Measurements from ENCODE around the gene ZNF276. TPM values are rescaled to one million over a fixed set of nuclear protein-coding genes. Genes with fewer than 3 reads are reported as not detected.

ZNF276 gene
- total and polyA plus RNA-seq, 2 of the 8 experiments (the other 6 are each of a cell fraction or from before 2014, with no cell fraction given), result 6.4 to 9.3 TPM

GRCh38 chr16:89690392-89690901, 30.9 kb upstream of the ZNF276 start:
- peaks cover 0 to 11% of the 10 kb centered on the region in 2 experiments; a peak in 1 of 4 replicates for H3K79me2 ChIP-seq (ENCODE audit: control insufficient read depth in 1 of 2, insufficient read depth in 2 of 2, low read length in 2 of 2)
- peaks cover 11% of the 10 kb centered on the region for H3K79me1 ChIP-seq (ENCODE audit: low read depth, low read length)
- H2BK5ac ChIP-seq (ENCODE audit: low read depth, low read length), result no peak overlapping the region
- no peak overlapping the region for H4K8ac ChIP-seq (ENCODE audit: extremely low read depth, insufficient read depth, low read length)
- no peak overlapping the region for H3K4me2 ChIP-seq (ENCODE audit: insufficient read depth in 1 of 2, low read depth in 2 of 2, low read length in 2 of 2)
- no peak overlapping the region for H2BK12ac ChIP-seq (ENCODE audit: low read depth, low read length)
- no peak overlapping the region for H3K14ac ChIP-seq (ENCODE audit: insufficient read length)
- H2AFZ ChIP-seq (ENCODE audit: low read length), result no peak overlapping the region
- H3K9ac ChIP-seq (replicated peaks in 1 of 4; ENCODE audit: extremely low read depth in 1 of 4, low read depth in 3 of 4, low read length in 3 of 4), result no peak overlapping the region
- peaks cover 0 to 7% (median 2%) of the 10 kb centered on the region in 4 experiments; a peak in 4 of 7 replicates for H3K4me1 ChIP-seq (replicated peaks in 1 of 4; ENCODE audit: control insufficient read depth in 3 of 4, insufficient read depth in 4 of 4, low read length in 3 of 4)
- H3K23ac ChIP-seq (ENCODE audit: insufficient read length), result no peak overlapping the region
- ChIA-PET CTCF (ENCODE audit: partially characterized antibody) (no interaction called here), POLR2A (ENCODE audit: partially characterized antibody) (interaction anchor here (1.0 to 4.8 kb wide), 3 partner anchors 9 to 58 kb away, joined by 3 to 59 read pairs (median 5); partner anchors contain the start of gene SPATA2L)
- no peak overlapping the region for H2BK15ac ChIP-seq (ENCODE audit: low read length)
- H4K20me1 ChIP-seq (replicated peaks in 1 of 2; ENCODE audit: control insufficient read depth in 1 of 2, insufficient read depth in 2 of 2, low read length in 2 of 2), result peaks cover 0 to 20% of the 10 kb centered on the region in 2 experiments
- H3K27ac ChIP-seq (ENCODE audit: low read depth, low read length), result 0 out of 2 replicates have a peak overlapping the region, but pooled peaks have one; percentile 26
- no peak overlapping the region for H3K4me3 ChIP-seq (ENCODE audit: extremely low read depth in 1 of 4, insufficient read depth in 2 of 4, low read depth in 3 of 4, low read length in 4 of 4)
- FAIRE-seq, result no peak
- H3K23me2 ChIP-seq (ENCODE audit: low read depth, low read length), result peaks cover 6% of the 10 kb centered on the region; the same call in 1 of the 2 replicates
- H3K27me3 ChIP-seq (replicated peaks in 1 of 4; ENCODE audit: control insufficient read depth in 3 of 4, extremely low read depth in 1 of 4, insufficient read depth in 3 of 4, low read length in 3 of 4), result no peaks in the 10 kb centered on the region
- DNase-seq (ENCODE audit: low read depth in 1 of 2, low spot score in 2 of 2), result no peak
- H3K18ac ChIP-seq (ENCODE audit: extremely low read depth, low read length), result no peak overlapping the region
- WGBS, 2 experiments (ENCODE audit: extremely low coverage in 1 of 2, insufficient coverage in 1 of 2, insufficient read length in 1 of 2, insufficient replicate concordance in 2 of 2, low coverage in 1 of 2, low lambda C conversion rate in 2 of 2, missing lambda C conversion rate in 1 of 2), result 98% methylated on average over 16 of the region's 16 CpGs; no CpG with 5 or more reads in 1 of the 2 experiments
- no peak overlapping the region for H4K91ac ChIP-seq (replicated peaks; ENCODE audit: insufficient read length, low read length)
- peaks cover 5% of the 10 kb centered on the region in 2 experiments; a peak in 3 of 4 replicates for H3K9me3 ChIP-seq (ENCODE audit: insufficient read depth in 2 of 2, low read depth in 1 of 2, low read length in 1 of 2)
- H2BK120ac ChIP-seq (replicated peaks; ENCODE audit: low read depth, low read length), result no peak overlapping the region
- no peak overlapping the region for H3K56ac ChIP-seq (replicated peaks; ENCODE audit: insufficient read length, low read depth, low read length)
- H4K5ac ChIP-seq (ENCODE audit: insufficient read length, low read depth, low read length), result no peak overlapping the region
- no peak overlapping the region for H2AK5ac ChIP-seq (ENCODE audit: low read depth, low read length)
- H3K36me3 ChIP-seq (ENCODE audit: control insufficient read depth in 2 of 4, insufficient read depth in 4 of 4, low read length in 3 of 4), result peaks cover 3 to 28% (median 19%) of the 10 kb centered on the region in 4 experiments; a peak in 7 of 8 replicates
- H3K4ac ChIP-seq (replicated peaks; ENCODE audit: insufficient read length, low read depth, low read length), result no peak overlapping the region
- H2BK20ac ChIP-seq (ENCODE audit: low read length), result no peak overlapping the region
- no peak for TF ChIP-seq RFX5 (IDR thresholded peaks at IDR 0.05; ENCODE audit: borderline replicate concordance, low read depth, low read length)
- TF ChIP-seq JUN (IDR thresholded peaks at IDR 0.05; ENCODE audit: low read depth, low read length), result no peak
- no peak for TF ChIP-seq EP300 (IDR thresholded peaks at IDR 0.05; ENCODE audit: borderline replicate concordance in 1 of 2, low read depth in 2 of 2, low read length in 2 of 2)
- no peak for TF ChIP-seq CEBPB (IDR thresholded peaks at IDR 0.05; ENCODE audit: low read depth, low read length)
- no peak for TF ChIP-seq RBBP5 (IDR thresholded peaks at IDR 0.05; ENCODE audit: borderline replicate concordance, low read depth, low read length)
- TF ChIP-seq ZNF274 (IDR thresholded peaks at IDR 0.05; ENCODE audit: borderline replicate concordance, extremely low read depth, low read length), result no peak
- no peak for TF ChIP-seq POLR2AphosphoS5 (IDR thresholded peaks at IDR 0.05; ENCODE audit: low read depth, low read length)
- no peak for TF ChIP-seq SAP30 (IDR thresholded peaks at IDR 0.05; ENCODE audit: insufficient read depth, insufficient replicate concordance, low read length)
- no peak for TF ChIP-seq TBP (IDR thresholded peaks at IDR 0.05; ENCODE audit: low read depth, low read length)
- TF ChIP-seq RXRA (IDR thresholded peaks at IDR 0.05; ENCODE audit: insufficient read depth, low read depth, low read length), result no peak
- TF ChIP-seq TEAD4 (IDR thresholded peaks at IDR 0.05; ENCODE audit: low read depth, low read length), result no peak
- TF ChIP-seq BRCA1 (IDR thresholded peaks at IDR 0.05; ENCODE audit: low read depth, low read length), result no peak
- TF ChIP-seq SUZ12 (IDR thresholded peaks at IDR 0.05; ENCODE audit: low read length), result no peak
- no peak for TF ChIP-seq ASH2L (IDR thresholded peaks at IDR 0.05; ENCODE audit: low read length)

All from H1 (cell line).